G401 (cell line): ENCODE measurements around the gene KSR2. TPM values are rescaled to one million over a fixed set of nuclear protein-coding genes. Genes with fewer than 3 reads are reported as not detected.
"Not testable (repeated sequence)": the region's sequence is repeated elsewhere in the genome, so short reads cannot be mapped to it uniquely, and the experiment has no call there.

Experiments used
- DNase-seq: peaks from one replicate; pipeline ENCODE4 v3.0.0-alpha.2; 2015; ENCODE audit warnings: low spot score
- in situ Hi-C: cut with HindIII; loops from 2 replicates; pipeline ENCODE4 v1.10.0; 2016; ENCODE audit warnings: low sequenced_read_pairs, mixed read lengths
- total RNA-seq: library from RNA; depleted of rRNA; stranded (reverse); fragments of >200 nt; shearing (Covaris generic); gene quantifications from 2 replicates; pipeline ENCODE4 v1.2.3, GENCODE V29; 2014

Gene KSR2
- total RNA-seq, 1 experiment from 2014 or later = not detected

GRCh38 chr12:117684471-117684870, 284.3 kb downstream of the KSR2 start:
- no peak for DNase-seq

DNA sequence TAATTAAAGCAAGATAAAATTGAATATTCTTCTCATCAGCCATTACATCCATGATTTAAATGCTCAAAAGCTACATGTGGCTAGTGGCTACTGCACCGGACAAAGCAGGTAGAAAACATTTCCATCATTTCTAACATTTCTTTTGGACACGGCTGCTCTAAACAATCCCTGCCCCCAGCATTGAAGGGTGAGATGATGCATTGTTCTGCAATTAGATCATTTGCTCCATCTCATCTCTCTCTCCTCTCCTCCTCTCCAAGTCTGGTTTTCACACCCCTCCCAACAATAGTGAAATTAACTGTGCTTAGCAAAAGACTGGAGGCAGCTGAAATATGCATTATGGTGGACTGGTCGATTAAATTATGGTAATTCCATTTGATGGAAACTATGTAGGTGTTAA, 288.5 kb downstream of the KSR2 start:
- in situ Hi-C loops = no loop called here
- no peak for DNase-seq

More at GRCh38 chr12:117684471-117684870, 284.3 kb downstream of the KSR2 start:
- in situ Hi-C loops = no loop called here

GRCh38 chr12:117679776-117680175, 289.0 kb downstream of the KSR2 start:
- in situ Hi-C loops = no loop called here
- no peak for DNase-seq

GRCh38 chr12:117674763-117675162, 294.0 kb downstream of the KSR2 start:
- in situ Hi-C loops = no loop called here
- DNase-seq = no peak

GRCh38 chr12:117674313-117674712, 294.5 kb downstream of the KSR2 start:
- DNase-seq = no peak
- in situ Hi-C loops = no loop called here

DNA sequence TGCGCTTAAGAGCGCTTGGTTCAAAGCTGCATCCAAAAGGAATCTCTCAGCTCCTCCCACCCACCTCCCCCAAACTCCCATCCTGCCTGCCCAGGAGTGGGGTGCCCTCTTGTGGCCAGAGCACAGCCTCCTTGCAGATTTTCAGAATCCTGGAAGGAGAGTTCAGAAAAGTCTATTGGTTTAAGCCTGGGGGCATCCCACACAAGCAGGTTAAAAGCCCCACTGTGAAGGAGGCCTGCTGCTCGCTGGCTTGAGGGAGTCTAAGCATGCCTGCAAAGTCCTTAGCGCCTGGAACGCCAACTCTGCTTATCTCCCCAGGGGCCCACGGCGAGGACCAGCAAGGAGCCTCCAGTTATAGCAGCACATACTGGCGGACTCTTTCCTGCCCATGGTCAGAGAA, 297.1 kb downstream of the KSR2 start:
- in situ Hi-C loops = no loop called here
- DNase-seq = no peak

DNA sequence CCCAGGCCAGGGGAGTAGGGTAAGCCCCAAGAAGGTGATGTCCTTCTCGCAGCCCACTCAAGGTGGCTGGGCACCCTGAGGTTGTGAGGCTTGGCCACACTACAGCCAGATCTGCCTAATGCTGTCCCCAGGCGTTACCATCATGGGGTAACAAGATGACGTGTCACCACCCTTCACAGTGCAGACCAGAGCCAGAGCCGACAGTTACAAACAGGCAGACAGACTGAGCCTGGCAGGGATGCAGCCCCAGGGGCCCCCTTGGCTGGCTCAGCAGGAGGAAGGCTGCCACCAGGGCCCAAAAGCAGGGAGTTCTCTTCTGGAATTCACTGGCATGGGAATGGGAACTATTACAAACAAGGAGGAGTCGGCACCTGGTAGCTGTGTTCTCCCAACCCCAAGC, 304.6 kb downstream of the KSR2 start:
- in situ Hi-C loops = no loop called here
- no peak for DNase-seq

DNA sequence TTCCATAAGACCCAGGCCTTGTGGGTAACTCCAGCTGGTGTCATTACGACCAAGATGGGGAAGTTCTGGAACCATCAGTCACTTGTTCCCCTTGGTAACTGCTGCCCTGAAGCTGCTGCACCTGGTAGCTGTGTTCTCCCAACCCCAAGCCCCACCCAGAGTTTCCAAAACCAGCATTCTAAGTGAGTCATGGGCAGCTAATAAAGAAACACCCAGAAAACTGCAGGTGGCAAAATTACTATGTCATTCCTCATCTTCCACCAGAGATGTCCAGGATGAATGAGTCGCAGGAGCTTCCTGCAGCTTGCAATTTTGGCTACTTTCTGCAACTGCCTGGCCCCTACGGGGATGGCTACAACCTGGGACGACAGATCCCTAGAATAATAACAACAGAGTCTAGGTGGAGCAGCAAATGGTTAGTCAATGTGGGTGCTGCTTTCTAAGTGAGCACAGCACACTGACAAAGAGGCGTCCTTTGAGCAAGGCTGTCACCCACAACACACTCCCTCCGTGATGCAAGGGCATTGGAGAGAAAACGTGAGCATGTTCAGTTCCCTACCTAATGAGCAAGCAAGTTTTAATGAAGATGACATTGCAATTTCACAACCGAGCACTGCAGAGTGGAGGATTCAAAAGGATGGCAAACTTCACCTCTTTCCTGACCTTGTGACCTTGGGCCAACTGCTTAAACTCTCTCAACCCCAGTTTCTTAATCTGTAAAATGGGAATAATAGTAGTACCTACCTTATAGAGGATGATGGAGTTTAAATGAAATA, 306.0 kb downstream of the KSR2 start:
- in situ Hi-C loops = no loop called here
- DNase-seq = no peak

DNA sequence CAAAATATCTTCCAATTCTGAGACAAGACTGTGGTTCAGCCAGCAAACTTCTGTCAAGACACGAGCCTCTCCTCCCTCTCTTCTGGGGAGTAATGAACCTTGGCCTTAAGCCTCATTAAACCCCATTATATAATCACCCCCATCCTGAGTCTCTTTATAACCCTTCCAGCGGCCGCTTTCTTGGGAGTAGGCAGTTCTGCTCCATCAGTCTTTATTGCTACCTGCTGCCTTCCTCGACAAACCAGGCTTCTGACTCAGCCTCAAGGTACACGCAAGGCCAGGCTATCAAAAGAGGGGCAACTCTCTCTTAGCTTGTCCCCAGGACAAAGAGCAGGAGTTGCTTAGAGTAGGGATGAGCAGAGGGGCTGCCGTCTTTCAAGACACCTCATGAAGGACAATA, 306.6 kb downstream of the KSR2 start:
- in situ Hi-C loops = no loop called here
- DNase-seq = no peak

GRCh38 chr12:117661471-117661870, 307.3 kb downstream of the KSR2 start:
- in situ Hi-C loops = no loop called here
- DNase-seq = no peak

DNA sequence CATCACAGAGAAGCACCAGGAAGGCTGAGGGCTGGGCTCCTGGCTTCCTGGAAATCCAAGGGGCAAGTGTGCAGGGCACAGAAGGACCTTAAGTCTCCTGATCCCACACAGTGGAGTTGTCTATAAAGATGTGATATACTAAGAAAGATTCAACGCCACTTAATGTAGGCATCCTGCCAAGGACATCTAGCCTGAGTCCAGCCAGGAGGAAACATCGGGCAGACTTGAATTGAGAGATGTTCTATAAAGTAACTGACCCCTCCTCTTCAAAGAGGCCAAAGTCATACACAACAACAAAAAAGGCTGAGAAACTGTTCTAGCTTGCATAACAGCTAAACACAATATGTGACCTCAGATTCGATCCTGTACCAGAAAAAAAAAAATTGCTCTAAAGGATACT, 307.9 kb downstream of the KSR2 start:
- DNase-seq = no peak
- in situ Hi-C loops = no loop called here

- DNase-seq = no peak
- in situ Hi-C loops = no loop called here
Measured at GRCh38 chr12:117658226-117658625, 310.6 kb downstream of the KSR2 start.

DNA sequence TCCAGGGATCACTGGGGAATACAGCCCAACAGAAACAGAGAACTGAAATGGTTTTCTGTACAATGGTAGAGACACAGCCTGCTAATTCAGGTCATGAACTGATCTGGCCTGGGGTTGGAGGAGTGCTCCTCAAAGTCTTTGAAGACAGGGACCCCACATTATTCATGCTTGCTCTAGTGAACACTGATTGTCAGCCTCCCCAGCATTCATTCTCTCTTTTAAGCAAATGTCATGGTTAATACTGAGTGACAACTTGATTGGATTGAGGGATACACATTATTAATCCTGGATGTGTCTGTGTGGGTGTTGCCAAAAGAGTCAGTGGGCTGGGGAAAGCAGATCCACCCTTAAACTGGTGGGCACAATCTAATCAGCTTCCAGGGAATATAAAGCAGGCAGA, 319.0 kb downstream of the KSR2 start:
- DNase-seq = no peak
- in situ Hi-C loops = no loop called here

- in situ Hi-C loops = no loop called here
- no peak for DNase-seq
Measured at GRCh38 chr12:117646520-117646919, 322.3 kb downstream of the KSR2 start.

DNA sequence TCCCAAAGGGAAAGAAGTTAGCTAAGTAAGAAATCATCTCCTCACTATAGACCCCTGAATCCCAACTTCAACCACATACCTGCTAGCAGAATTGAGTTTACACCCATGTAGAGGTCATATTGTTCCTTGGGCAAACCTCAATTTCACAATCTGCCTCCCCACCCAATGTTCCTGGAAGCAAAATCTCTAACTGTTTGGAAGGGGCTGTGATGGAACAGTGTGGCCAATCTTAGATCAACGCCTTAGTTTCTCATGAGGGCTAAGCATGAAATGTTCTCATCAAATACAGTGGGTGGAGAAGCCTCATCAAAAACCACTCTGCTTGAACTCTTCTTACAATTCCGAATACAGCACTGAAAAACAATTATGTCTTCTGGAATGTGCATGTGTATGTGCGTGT, 323.3 kb downstream of the KSR2 start:
- in situ Hi-C loops = no loop called here

DNA sequence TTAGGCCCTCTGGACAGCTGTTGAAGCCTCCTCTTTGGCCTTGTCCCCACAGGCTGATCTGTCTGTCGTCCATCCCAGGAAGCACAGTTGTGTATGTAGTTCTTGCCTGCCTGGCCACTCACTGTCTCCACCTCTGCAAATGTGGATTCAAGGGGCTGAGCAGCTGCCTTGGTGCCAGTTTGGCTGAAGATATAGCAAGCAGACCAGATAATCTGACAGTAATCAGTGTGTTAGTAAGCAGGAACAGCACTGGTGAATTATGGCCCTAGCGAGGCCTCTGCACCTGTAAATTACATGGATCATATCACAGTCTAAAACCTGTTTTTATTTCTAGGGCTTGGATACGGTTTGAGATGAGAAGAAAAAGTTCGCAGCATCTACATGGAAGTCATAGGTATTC, 324.8 kb downstream of the KSR2 start:
- in situ Hi-C loops = no loop called here

More for the DNA sequence above, 323.3 kb downstream of the KSR2 start:
- DNase-seq = no peak

DNA sequence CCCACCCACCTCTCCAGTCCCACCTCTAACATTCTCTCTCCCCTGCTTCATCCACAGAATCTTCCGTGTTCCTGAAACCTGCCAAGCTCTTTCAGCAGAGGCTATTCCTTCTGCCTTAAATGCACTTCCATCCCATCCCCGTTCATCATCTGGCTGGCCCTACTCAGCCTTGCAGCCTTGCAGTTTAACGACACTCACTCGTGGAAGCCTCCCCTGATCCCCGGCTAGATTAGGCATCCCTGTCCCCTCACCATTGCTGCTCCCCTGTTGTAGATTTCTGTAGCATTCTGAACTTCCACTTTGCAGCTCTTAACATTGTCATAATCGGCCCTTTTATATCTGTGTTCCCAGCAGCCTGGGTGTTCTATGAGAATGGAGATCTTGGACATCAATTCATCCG, 326.9 kb downstream of the KSR2 start:
- in situ Hi-C loops = no loop called here
- DNase-seq = no peak

More for the DNA sequence above, 324.8 kb downstream of the KSR2 start:
- no peak for DNase-seq

DNA sequence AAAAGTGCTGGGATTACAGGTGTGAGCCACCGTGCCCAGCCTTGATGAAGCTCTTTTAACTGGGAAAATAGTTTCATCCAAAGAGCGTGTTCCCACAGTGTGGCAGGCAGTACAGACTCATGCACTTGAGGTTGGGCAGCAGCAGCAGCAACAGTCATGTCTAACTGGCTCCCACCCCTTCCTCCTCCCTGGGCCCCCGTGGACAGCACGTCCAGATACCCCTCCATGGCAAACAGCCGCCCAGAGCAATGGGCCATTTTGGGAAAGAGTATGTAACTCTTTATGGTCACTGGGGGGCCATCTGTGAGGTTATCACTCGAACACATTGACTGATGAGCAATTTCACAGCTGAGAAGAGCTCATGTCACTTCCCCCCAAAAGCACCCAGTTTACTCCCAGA, 328.3 kb downstream of the KSR2 start:
- in situ Hi-C loops = no loop called here

GRCh38 chr12:117629454-117629853, 339.3 kb downstream of the KSR2 start:
- in situ Hi-C loops = no loop called here
- DNase-seq = no peak

More for the DNA sequence above, 328.3 kb downstream of the KSR2 start:
- DNase-seq = no peak

GRCh38 chr12:117628711-117629110, 340.1 kb downstream of the KSR2 start:
- in situ Hi-C loops, DNase-seq: not testable (repeated sequence)

- DNase-seq = no peak
Measured at GRCh38 chr12:117622741-117623140, 346.0 kb downstream of the KSR2 start.

More at GRCh38 chr12:117622741-117623140, 346.0 kb downstream of the KSR2 start:
- in situ Hi-C loops = no loop called here
